Measurements from ENCODE around the gene PEX14. TPM values are rescaled to one million over a fixed set of nuclear protein-coding genes. Genes with fewer than 3 reads are reported as not detected.

The PEX14 gene
- total RNA-seq, 2 experiments from 2014 or later: 13.3 to 14.8 TPM

DNA sequence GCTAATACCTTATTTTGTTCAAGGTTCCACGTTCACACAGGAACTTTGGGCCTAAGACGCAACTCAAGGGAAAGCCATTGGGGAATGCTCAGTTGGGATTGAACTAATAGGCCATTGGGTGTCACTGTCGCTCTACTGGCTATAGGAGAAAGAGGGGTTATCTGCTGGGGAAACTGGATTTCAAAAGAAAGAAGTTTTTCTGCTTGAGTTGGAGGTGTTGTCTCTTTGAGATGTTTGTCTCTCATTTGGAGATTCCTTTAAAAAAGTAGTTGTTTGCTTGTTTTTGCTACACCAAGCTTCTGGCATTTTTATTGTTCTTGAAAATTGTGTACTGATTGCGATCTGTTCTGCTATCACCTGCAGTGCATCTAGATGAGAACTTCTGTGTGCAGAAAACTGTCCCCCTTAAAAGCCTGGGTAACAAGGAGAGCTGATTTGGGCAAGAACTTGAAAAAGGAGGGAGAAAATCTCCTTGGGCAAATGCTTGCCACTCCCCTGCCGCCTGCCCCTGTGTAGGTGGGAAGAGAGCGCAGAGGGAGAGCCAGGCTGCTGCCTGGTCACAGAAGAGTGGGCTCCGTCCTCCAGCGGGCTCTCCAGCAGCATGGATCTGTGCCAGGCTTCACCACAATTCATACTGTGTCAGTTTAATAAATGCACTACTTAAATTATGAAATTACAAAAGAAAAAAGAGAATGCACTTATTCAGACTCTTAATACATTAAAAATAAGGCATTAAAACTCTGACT is 39.9 kb downstream of the PEX14 start:
- H3K36me3 Mint-ChIP-seq (ENCODE audit: low read depth): peaks cover 12% of the 10 kb centered on the region
- Histone ChIP-seq H3K27me3 (ENCODE audit: control insufficient read depth in 1 of 2, insufficient read depth in 2 of 2, low read length in 2 of 2) (no peaks in the 10 kb centered on the region), H3K4me1 (ENCODE audit: insufficient read depth, low read length) (peaks cover 75% of the 10 kb centered on the region), H3K36me3 (ENCODE audit: insufficient read depth, low read length) (no peaks in the 10 kb centered on the region), H3K4me3 (ENCODE audit: low read length) (no peak overlapping the region), H3K27ac (ENCODE audit: low read depth in 1 of 2, low read length in 2 of 2) (peak overlapping the region in 1 of 2 donors; percentile 35), H3K9me3 (ENCODE audit: control insufficient read depth in 1 of 2, insufficient read depth in 1 of 2, low read length in 2 of 2) (no peaks in the 10 kb centered on the region)
- peak in 4 of 14 experiments; percentile 41 to 55 (median 50) for DNase-seq
- H3K27ac Mint-ChIP-seq: peak overlapping the region; percentile 83
- no peaks in the 10 kb centered on the region for H3K27me3 Mint-ChIP-seq
- CTCF ChIA-PET: interaction anchor here (0.5 to 2.9 kb wide), 3 partner anchors 9 to 23 kb away, joined by 3 to 16 read pairs (median 4); no protein-coding TSS in a partner anchor
- TF ChIP-seq, protein P1, sequence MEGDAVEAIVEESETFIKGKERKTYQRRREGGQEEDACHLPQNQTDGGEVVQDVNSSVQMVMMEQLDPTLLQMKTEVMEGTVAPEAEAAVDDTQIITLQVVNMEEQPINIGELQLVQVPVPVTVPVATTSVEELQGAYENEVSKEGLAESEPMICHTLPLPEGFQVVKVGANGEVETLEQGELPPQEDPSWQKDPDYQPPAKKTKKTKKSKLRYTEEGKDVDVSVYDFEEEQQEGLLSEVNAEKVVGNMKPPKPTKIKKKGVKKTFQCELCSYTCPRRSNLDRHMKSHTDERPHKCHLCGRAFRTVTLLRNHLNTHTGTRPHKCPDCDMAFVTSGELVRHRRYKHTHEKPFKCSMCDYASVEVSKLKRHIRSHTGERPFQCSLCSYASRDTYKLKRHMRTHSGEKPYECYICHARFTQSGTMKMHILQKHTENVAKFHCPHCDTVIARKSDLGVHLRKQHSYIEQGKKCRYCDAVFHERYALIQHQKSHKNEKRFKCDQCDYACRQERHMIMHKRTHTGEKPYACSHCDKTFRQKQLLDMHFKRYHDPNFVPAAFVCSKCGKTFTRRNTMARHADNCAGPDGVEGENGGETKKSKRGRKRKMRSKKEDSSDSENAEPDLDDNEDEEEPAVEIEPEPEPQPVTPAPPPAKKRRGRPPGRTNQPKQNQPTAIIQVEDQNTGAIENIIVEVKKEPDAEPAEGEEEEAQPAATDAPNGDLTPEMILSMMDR (IDR thresholded peaks at IDR 0.05): no peak
- intact Hi-C loops (cut with DNase I, micrococcal nuclease): loop anchor here (5.0 to 10.0 kb wide), 3 partner anchors 120 to 353 kb away; no protein-coding TSS in a partner anchor
- no peaks in the 10 kb centered on the region for H3K9me3 Mint-ChIP-seq
- H3K4me1 Mint-ChIP-seq (ENCODE audit: low read depth): peaks cover 84% of the 10 kb centered on the region
- peak overlapping the region; percentile 50 for H3K4me3 Mint-ChIP-seq
- POLR2A ChIA-PET: no interaction called here
- no peak for ATAC-seq (ENCODE audit: poor library complexity)

DNA sequence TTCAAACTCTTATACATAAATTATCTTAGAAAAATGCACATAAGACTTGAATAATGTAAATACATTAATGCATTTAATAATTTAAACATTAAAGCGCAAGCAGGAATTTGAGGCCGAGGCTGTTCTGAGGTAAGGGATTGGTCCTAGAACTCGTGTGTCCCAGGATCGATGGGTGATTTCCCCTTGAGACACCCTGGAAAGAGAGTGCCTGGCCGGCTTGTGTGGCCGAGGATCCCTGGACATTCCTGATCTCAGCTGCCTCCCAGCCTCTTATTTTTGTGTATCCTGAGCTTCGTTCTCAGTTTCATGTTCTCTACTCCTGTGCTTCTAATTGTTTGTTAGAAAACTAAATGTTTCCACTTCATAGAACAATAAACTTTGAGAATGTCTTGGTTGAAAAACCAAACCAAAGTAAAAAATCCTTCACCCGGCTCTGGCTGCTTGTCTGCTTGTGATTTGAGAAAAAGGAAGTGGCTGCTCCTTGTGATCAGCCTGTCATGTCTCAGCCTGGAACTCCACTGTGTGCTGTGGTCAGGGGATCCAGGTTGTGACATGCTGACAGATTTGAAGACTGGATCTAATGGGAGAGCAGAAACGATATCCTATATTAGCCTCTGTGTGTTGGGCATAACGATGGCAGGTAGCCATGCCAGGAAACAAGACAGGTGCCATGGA is 40.7 kb downstream of the PEX14 start:
- Histone ChIP-seq H3K9me3 (ENCODE audit: control insufficient read depth in 1 of 2, insufficient read depth in 1 of 2, low read length in 2 of 2) (no peaks in the 10 kb centered on the region), H3K27ac (ENCODE audit: low read depth in 1 of 2, low read length in 2 of 2) (no peak overlapping the region), H3K36me3 (ENCODE audit: insufficient read depth, low read length) (peaks cover 1% of the 10 kb centered on the region), H3K27me3 (ENCODE audit: control insufficient read depth in 1 of 2, insufficient read depth in 2 of 2, low read length in 2 of 2) (no peaks in the 10 kb centered on the region), H3K4me1 (ENCODE audit: insufficient read depth, low read length) (peaks cover 68% of the 10 kb centered on the region), H3K4me3 (ENCODE audit: low read length) (no peak overlapping the region)
- ChIA-PET POLR2A (no interaction called here), CTCF (interaction anchor here (0.5 kb wide), 1 partner anchor 24 kb away, joined by 3 read pairs; no protein-coding TSS in a partner anchor)
- TF ChIP-seq, protein P1 (IDR thresholded peaks at IDR 0.05): no peak
- Mint-ChIP-seq H3K4me3 (peak overlapping the region; percentile 46), H3K27me3 (no peaks in the 10 kb centered on the region), H3K9me3 (no peaks in the 10 kb centered on the region), H3K27ac (peak overlapping the region; percentile 78), H3K4me1 (ENCODE audit: low read depth) (peaks cover 76% of the 10 kb centered on the region), H3K36me3 (ENCODE audit: low read depth) (peaks cover 16% of the 10 kb centered on the region)
- DNase-seq (peak in 4 of 14 experiments; percentile 37 to 51 (median 38)), ATAC-seq (ENCODE audit: poor library complexity) (no peak)
- intact Hi-C loops (cut with DNase I, micrococcal nuclease): loop anchor here in 1 of 2 experiments (10.0 kb wide), 1 partner anchor 119 kb away; no protein-coding TSS in a partner anchor

DNA sequence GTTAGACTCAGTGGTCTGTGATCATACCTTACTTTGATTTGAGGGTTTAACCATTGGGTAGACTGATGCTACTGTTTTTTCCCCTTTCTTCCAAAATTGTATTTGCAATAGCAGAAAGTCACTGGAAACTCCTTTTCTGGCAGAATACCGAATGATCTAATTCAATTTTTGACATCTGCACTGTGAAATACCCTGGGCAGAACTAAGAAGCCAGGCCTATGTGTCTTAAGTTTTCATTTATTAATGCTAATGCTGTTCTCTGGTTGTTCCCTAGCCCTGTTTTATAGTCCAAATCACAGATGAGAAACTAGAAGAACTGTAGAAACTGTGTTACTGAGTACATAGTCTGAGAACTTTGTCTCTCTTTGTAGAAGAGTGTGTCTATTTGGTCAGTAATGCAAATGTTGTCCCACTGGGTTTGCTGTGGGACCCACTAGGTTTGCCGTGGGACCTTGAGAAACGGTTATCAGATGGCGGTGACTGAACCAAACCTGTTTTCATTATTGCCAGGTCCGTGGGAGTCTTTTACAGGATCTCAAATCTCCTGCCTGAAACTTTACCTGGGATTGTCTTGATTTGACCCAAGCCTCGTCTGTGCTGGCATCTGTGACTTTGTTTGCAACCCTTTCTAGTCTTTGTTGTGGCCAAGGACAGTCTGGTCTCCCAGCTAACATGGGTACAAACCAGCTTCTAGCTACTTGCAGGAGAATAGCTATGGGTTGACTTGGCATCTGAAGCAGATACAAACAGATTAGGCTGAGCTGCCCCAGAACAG is 41.4 kb downstream of the PEX14 start:
- H3K9me3 ChIP-seq (ENCODE audit: control insufficient read depth in 1 of 2, insufficient read depth in 1 of 2, low read length in 2 of 2): no peaks in the 10 kb centered on the region
- H3K4me1 ChIP-seq (ENCODE audit: insufficient read depth, low read length): peaks cover 62% of the 10 kb centered on the region
- no peak overlapping the region for H3K4me3 ChIP-seq (ENCODE audit: low read length)
- Mint-ChIP-seq H3K27ac (peak overlapping the region; percentile 78), H3K4me3 (peak overlapping the region; percentile 46), H3K9me3 (no peaks in the 10 kb centered on the region), H3K36me3 (ENCODE audit: low read depth) (peaks cover 23% of the 10 kb centered on the region), H3K27me3 (no peaks in the 10 kb centered on the region), H3K4me1 (ENCODE audit: low read depth) (peaks cover 72% of the 10 kb centered on the region)
- H3K27ac ChIP-seq (ENCODE audit: low read depth in 1 of 2, low read length in 2 of 2): no peak overlapping the region
- TF ChIP-seq, protein P1 (IDR thresholded peaks at IDR 0.05): no peak
- H3K36me3 ChIP-seq (ENCODE audit: insufficient read depth, low read length): peaks cover 2% of the 10 kb centered on the region
- ChIA-PET CTCF (interaction anchor here (0.9 kb wide), 1 partner anchor 9 kb away, joined by 4 read pairs; no protein-coding TSS in a partner anchor), POLR2A (no interaction called here)
- ATAC-seq (ENCODE audit: poor library complexity): no peak
- intact Hi-C loops (cut with DNase I, micrococcal nuclease): loop anchor here in 1 of 2 experiments (10.0 kb wide), 1 partner anchor 119 kb away; no protein-coding TSS in a partner anchor
- H3K27me3 ChIP-seq (ENCODE audit: control insufficient read depth in 1 of 2, insufficient read depth in 2 of 2, low read length in 2 of 2): no peaks in the 10 kb centered on the region
- DNase-seq: no peak
